Retinal pigment epithelial cell (primary cell): Measurements from ENCODE around the gene STAT5A.
"Not testable (repeated sequence)": the region's sequence is repeated elsewhere in the genome, so short reads cannot be mapped to it uniquely, and the experiment has no call there.

Experiments used
- DNase-seq: peaks from one replicate; pipeline ENCODE4 v3.0.0-alpha.2; 2010; ENCODE audit warnings: low read depth
- H3K4me3 ChIP-seq: 2 replicates; pipeline ENCODE4 v1.5.1; 2011; ENCODE audit warnings: mild to moderate bottlenecking, low read length, control low read depth, moderate library complexity
- CTCF ChIP-seq: conservative IDR thresholded peaks from 2 replicates; pipeline ENCODE4 v1.5.1; 2011; ENCODE audit warnings: low read depth, low read length, control low read depth, inconsistent platforms

STAT5A gene

GRCh38 chr17:42348104-42348503 lies 59.8 kb downstream of the STAT5A start:
- TF ChIP-seq CTCF = no peak
- no peak overlapping the region for H3K4me3 ChIP-seq
- DNase-seq = no peak

GRCh38 chr17:42354956-42355843 lies 66.9 kb downstream of the STAT5A start:
- no peak for TF ChIP-seq CTCF
- H3K4me3 ChIP-seq = no peak overlapping the region
- DNase-seq = no peak

GRCh38 chr17:42358434-42358833 lies 70.1 kb downstream of the STAT5A start:
- TF ChIP-seq CTCF = no peak
- no peak overlapping the region for H3K4me3 ChIP-seq
- no peak for DNase-seq

GRCh38 chr17:42359133-42359532 lies 70.8 kb downstream of the STAT5A start:
- DNase-seq = no peak
- no peak overlapping the region for H3K4me3 ChIP-seq
- TF ChIP-seq CTCF = no peak

- not testable (repeated sequence) for DNase-seq, H3K4me3 ChIP-seq
These were observed 72.1 kb downstream of the STAT5A start for GRCh38 chr17:42360388-42360787.
